NT2/D1 (cell line): ENCODE data around the gene DESI2.

ENCODE experiments used
- DNase-seq: peaks from one replicate; pipeline ENCODE4 v3.0.0-alpha.2; 2011; ENCODE audit warnings: low read depth, low spot score
- H3K27me3 ChIP-seq: 2 replicates; pipeline ENCODE4 v1.6.0; 2011; ENCODE audit warnings: mild to moderate bottlenecking; ENCODE audit not compliant: insufficient read length, insufficient read depth
- H3K36me3 ChIP-seq: 2 replicates; pipeline ENCODE4 v1.6.1; 2011; ENCODE audit warnings: mild to moderate bottlenecking, low read length, mixed read lengths; ENCODE audit not compliant: insufficient read depth, insufficient read length
- H3K4me1 ChIP-seq: 2 replicates; pipeline ENCODE4 v1.5.1; 2011; ENCODE audit not compliant: insufficient read depth, insufficient read length
- H3K4me3 ChIP-seq: 2 replicates; pipeline ENCODE4 v1.5.1; 2011; ENCODE audit warnings: low read depth; ENCODE audit not compliant: insufficient read length
- H3K9ac ChIP-seq: 2 replicates; pipeline ENCODE4 v1.6.0; 2011; ENCODE audit warnings: low read depth; ENCODE audit not compliant: insufficient read length
- H3K9me3 ChIP-seq: 2 replicates; pipeline ENCODE4 v1.5.1; 2011; ENCODE audit warnings: mild to moderate bottlenecking, low read length; ENCODE audit not compliant: insufficient read depth
- SUZ12 ChIP-seq: IDR thresholded peaks from 2 replicates; pipeline ENCODE4 v1.6.1; 2011; ENCODE audit not compliant: insufficient read length, insufficient read depth; ENCODE audit errors: extremely low read depth
- YY1 ChIP-seq: IDR thresholded peaks from 2 replicates; pipeline ENCODE4 v1.6.1; 2011; ENCODE audit not compliant: insufficient read length, insufficient read depth
- ZNF274 ChIP-seq: IDR thresholded peaks from 2 replicates; pipeline ENCODE4 v1.6.1; 2011; ENCODE audit warnings: mild to moderate bottlenecking, low read depth, low read length

The DESI2 gene

GRCh38 chr1:244642988-244643387 is 9.9 kb upstream of the DESI2 start:
- no peak overlapping the region for H3K9ac ChIP-seq
- H3K36me3 ChIP-seq: no peaks in the 10 kb centered on the region
- no peaks in the 10 kb centered on the region for H3K4me1 ChIP-seq
- H3K4me3 ChIP-seq: no peak overlapping the region
- H3K9me3 ChIP-seq: no peaks in the 10 kb centered on the region
- no peaks in the 10 kb centered on the region for H3K27me3 ChIP-seq
- no peak for DNase-seq
- TF ChIP-seq ZNF274 (no peak), YY1 (no peak), SUZ12 (no peak)

GRCh38 chr1:244645414-244645813 is 7.5 kb upstream of the DESI2 start:
- Histone ChIP-seq H3K36me3 (no peaks in the 10 kb centered on the region), H3K9ac (no peak overlapping the region), H3K4me3 (no peak overlapping the region), H3K27me3 (no peaks in the 10 kb centered on the region), H3K9me3 (no peaks in the 10 kb centered on the region), H3K4me1 (no peaks in the 10 kb centered on the region)
- no peak for DNase-seq
- TF ChIP-seq SUZ12: no peak
- no peak for TF ChIP-seq ZNF274
- no peak for TF ChIP-seq YY1

- TF ChIP-seq YY1 (no peak), SUZ12 (no peak), ZNF274 (no peak)
- Histone ChIP-seq H3K9me3 (no peaks in the 10 kb centered on the region), H3K36me3 (no peaks in the 10 kb centered on the region), H3K27me3 (no peaks in the 10 kb centered on the region), H3K4me3 (no peak overlapping the region), H3K4me1 (no peaks in the 10 kb centered on the region), H3K9ac (no peak overlapping the region)
- no peak for DNase-seq
Measured at GRCh38 chr1:244645890-244646289, 7.0 kb upstream of the DESI2 start.

GRCh38 chr1:244647819-244648218 is 5.1 kb upstream of the DESI2 start:
- no peak for DNase-seq
- no peak overlapping the region for H3K4me3 ChIP-seq
- no peak overlapping the region for H3K9ac ChIP-seq
- H3K27me3 ChIP-seq: no peaks in the 10 kb centered on the region
- no peaks in the 10 kb centered on the region for H3K36me3 ChIP-seq
- TF ChIP-seq SUZ12 (no peak), ZNF274 (no peak), YY1 (no peak)
- H3K4me1 ChIP-seq: no peaks in the 10 kb centered on the region
- H3K9me3 ChIP-seq: no peaks in the 10 kb centered on the region

GRCh38 chr1:244651956-244652622 is 837 bp upstream of the DESI2 start:
- Histone ChIP-seq H3K36me3 (peaks cover 9% of the 10 kb centered on the region), H3K9ac (peak overlapping the region; percentile 39), H3K4me3 (peak overlapping the region; percentile 33), H3K4me1 (no peaks in the 10 kb centered on the region), H3K9me3 (no peaks in the 10 kb centered on the region), H3K27me3 (no peaks in the 10 kb centered on the region)
- peak; percentile 25 for DNase-seq
- no peak for TF ChIP-seq ZNF274
- TF ChIP-seq SUZ12: no peak
- TF ChIP-seq YY1: no peak

GRCh38 chr1:244653439-244654107 is 647 bp downstream of the DESI2 start:
- Histone ChIP-seq H3K4me1 (no peaks in the 10 kb centered on the region), H3K4me3 (peak overlapping the region; percentile 81), H3K27me3 (no peaks in the 10 kb centered on the region), H3K9ac (peak overlapping the region; percentile 84), H3K9me3 (no peaks in the 10 kb centered on the region), H3K36me3 (peaks cover 22% of the 10 kb centered on the region)
- no peak for DNase-seq
- TF ChIP-seq YY1 (no peak), ZNF274 (no peak), SUZ12 (no peak)
